Measurements from ENCODE around the gene PEBP1.

GRCh38 chr12:118148287-118148686 lies 12.4 kb downstream of the PEBP1 start:
- TF ChIP-seq EZH2phosphoT487 (conservative IDR thresholded peaks at IDR 0.05; ENCODE audit: low read length) (no peak), CTCF (IDR thresholded peaks at IDR 0.05; ENCODE audit: insufficient read depth, low read length, poor library complexity, severe bottlenecking) (no peak)

All from SU-DHL-6 (cell line).